Activated naive CD4-positive, alpha-beta T cell treated with Interleukin-2 at 50 U/mL for 16 hours (primary cell): ENCODE data around the gene ROBO2.

ENCODE experiments used
- DNase-seq: peaks from one replicate; pipeline ENCODE4 v3.0.0-alpha.2; 2020

ROBO2 gene

DNA sequence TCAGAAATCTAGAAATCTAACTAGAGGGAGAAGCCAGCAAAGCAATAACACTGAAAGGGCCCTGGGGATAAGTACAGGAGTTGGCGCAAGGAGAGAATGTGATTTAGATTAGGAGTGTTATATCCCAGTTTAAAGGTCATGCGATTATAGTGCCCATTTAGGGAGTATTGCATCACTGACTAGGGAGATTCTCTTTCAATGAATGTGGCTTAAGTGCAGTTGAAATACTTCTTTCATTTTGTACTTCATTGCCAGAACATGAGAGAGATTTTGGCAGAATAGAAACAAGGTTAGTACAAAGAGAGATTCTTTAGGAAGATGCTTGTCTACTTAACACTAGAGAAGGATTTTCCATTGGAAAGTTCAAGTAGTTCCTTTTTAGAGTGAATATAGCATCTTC lies 13.9 kb downstream of the ROBO2 start:
- no peak for DNase-seq

- no peak for DNase-seq
These were observed 16.0 kb downstream of the ROBO2 start for GRCh38 chr3:77055841-77056341.

DNA sequence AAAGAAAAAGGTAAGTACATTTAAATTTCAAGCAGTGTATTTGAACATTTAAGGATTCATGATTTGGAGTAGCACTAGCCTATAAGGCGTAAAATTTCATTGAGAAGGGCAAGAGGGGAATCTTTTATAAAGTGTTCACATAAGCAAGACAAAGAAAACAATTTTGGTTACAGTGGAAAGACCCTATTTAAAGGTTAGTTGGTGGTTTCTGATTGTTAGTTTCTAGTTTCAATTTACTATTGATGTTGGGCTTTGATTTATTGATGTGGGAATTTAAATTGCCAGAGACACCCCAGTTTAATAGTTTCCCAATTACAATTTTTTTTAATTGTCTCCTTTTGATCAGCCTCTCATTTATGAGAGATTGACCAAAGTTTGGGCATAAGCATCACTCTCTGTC lies 19.5 kb downstream of the ROBO2 start:
- DNase-seq, result no peak

- no peak for DNase-seq
These were observed 23.5 kb downstream of the ROBO2 start for GRCh38 chr3:77063423-77063822.

DNA sequence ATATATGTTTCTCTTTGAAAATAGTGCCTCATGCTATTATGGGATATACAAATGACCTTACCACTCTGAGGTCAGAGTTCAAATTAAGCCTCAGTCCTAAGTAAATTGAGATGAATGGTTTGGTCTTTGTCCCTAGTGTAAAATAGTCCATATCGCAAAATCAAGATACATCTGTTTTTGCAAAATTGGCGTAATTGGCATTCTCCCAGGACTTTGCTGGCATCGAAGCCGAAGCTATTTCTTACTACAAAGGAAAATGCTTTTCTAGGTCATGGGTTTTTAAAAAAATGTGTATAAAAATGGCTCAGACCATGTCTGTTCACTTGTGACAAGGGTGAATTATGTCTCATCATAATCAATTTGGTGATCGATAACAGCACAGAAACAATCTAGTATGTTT lies 25.9 kb downstream of the ROBO2 start:
- DNase-seq, result no peak

DNA sequence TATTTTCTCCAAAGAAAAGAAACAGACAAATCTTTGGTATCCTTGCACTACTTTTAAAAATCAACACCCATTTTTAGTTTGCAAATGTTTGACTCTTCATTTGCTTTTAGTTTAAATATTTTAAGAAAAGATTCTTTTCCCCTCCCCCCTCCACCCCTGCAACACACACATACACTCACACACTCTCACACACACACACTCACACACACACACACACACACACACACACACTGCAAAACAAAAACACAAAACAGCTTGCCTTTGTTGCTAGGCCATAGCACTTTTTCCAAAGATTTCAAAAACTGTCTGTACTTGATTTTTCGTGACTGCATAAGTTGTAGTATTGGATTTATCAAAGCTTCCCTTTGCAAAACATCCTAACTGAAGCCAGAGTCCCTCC lies 26.9 kb downstream of the ROBO2 start:
- DNase-seq, result no peak

DNA sequence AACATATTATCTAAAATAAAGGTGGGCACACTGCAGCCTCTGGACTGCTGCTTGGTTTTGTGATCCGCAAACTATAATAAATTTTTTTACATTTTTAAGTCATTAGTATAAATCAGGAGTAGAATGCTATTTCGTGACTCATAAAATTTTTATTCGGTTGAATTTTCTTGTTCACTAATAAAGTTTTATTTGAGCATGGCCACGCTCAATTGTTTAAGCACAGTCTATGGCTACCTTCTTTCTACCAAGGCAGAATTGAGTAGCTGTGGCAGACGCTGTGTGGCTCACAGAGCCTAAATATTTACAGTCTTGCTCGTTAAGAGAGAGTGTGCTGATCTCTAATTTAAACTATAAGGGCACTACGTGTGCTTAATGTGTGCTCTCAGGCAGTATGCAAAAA lies 28.9 kb downstream of the ROBO2 start:
- no peak for DNase-seq

DNA sequence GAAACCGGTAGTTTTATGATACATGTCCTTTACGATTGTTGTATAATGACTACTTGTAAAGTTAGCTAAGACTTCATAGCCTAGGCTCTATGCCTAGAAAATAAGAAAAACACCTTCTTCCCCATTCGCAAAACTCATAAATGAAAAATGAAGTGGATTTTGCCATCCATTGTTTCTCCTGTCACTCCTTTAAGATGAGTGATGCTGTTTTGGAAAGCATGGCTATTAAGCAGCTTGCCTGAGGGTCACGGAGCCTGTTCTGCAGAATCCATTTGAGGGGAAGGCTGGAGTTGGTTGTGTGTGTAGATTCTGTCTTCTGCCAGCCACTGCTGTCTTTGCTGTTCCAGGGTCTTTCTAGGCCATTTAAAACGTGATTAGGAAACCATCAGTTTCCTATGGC lies 31.5 kb downstream of the ROBO2 start:
- DNase-seq, result no peak

DNA sequence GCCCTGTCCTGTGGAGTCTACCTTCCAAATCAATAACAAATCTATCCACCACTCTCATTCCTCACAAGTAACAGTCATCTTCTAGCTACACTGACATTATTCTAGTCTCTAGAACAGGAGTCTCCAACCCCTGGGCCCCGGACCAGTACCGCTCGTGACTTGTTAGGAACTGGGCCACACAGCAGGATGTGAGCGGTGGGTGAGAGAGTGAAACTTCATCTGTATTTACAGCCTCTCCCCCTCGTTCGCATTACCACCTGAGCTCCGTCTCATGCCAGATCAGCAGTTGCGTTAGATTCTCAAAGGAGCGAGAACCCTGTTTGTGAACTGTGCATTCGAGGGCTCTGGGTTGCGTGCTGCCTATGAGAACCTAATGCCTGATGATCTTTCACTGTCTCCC lies 31.9 kb downstream of the ROBO2 start:
- no peak for DNase-seq

DNA sequence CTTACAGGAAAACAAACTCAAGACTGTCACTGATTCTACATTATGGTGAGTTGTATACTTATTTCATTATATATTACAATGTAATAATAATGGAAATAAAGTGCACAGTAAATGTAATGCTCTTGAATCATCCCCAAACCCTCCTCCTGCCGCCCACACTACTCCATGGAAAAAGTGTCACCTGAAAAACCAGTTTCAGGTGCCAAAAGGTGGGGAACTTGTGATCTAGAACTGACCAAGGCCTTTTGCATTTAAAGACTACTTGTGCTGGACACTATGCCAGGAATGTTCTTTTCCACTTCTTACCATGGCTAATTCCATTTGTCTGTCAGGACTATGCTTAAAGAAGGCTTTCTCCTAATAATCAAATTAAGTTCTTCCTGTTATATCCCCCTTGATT lies 32.3 kb downstream of the ROBO2 start:
- no peak for DNase-seq

- DNase-seq, result no peak
These were observed 38.4 kb downstream of the ROBO2 start for GRCh38 chr3:77078279-77078678.

- no peak for DNase-seq
These were observed 40.2 kb downstream of the ROBO2 start for GRCh38 chr3:77079988-77080610.

DNA sequence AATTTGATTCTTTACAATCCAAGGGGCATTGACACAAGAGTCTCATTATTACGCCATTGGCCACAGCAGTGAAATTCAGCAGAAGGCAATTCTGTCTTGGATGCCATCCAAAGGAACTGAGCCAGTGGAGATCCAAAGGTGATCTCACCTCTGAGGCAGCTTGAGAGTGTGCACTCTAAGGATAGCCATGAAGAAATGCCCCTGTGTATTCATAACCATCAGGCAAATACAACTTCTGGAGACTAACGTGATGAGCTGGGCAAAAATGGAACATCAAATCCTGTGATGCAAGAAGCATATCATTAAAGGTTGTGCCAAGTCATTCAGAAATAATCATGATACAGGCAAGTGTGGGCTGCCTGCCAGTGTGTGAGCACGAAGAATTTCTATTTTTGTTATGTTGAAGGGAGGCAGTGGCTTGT lies 41.4 kb downstream of the ROBO2 start:
- no peak for DNase-seq

GRCh38 chr3:77084511-77084910 lies 44.6 kb downstream of the ROBO2 start:
- no peak for DNase-seq

GRCh38 chr3:77086408-77086807 lies 46.5 kb downstream of the ROBO2 start:
- DNase-seq, result no peak

GRCh38 chr3:77091809-77092208 lies 51.9 kb downstream of the ROBO2 start:
- DNase-seq, result no peak

DNA sequence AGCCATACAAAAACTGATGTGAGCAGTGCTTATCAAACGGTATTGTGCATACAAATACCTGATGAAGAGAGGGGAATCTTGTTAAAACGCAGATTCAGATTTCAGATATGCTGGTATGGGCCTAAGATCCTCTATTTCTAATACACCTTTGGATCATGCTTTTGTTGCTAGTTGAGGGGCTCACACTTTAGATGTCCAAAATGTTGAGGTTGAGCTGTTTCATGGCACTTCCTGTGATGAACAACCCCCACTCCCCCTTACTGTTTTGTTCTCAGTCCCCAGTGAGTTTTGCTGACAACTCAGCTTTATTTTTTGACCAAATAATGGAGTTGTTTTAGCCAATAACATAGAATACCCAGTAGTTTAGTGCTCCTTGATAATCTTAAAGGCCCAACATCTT lies 53.2 kb downstream of the ROBO2 start:
- no peak for DNase-seq

GRCh38 chr3:77096145-77096544 lies 56.2 kb downstream of the ROBO2 start:
- no peak for DNase-seq

- DNase-seq, result no peak
These were observed 57.3 kb downstream of the ROBO2 start for GRCh38 chr3:77096966-77097890.

- DNase-seq, result no peak
These were observed 63.3 kb downstream of the ROBO2 start for GRCh38 chr3:77102951-77103769.

DNA sequence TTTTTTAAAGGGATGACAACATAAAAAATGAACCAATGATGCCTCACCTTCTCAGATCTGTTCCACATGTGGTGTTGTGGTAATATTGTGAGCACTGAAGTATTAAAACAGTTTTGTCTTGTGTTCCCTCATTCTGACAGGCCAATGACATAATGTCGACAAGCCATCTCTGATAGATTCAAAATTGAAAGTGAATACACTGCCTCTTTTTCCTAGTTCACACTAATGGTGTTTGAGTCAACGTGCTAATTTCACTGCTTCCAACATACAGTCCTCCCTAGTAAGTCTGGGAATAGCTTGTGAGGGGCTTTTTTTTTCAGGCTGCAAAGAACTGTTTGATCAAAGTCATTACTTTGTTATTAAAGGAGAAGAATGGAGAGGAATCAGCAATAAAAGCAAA lies 82.8 kb downstream of the ROBO2 start:
- no peak for DNase-seq

DNA sequence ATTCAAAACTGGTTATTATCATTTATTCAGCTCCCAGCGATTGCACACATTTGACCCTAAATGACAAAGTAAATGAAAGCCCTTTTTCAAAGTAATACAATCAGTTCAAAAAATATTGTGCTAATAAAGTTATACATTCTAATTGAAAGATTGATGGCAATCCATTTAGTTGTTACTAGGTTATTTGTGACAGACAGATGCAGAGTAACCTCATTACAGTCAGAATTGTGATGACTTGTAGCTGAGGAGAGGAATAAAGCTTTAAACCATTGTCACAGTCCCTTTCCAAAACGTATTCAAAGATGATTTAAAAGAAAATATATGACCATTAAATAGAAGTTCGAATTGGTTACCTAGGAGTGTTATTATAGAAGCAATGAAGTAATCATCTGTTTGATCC lies 86.1 kb downstream of the ROBO2 start:
- no peak for DNase-seq

DNA sequence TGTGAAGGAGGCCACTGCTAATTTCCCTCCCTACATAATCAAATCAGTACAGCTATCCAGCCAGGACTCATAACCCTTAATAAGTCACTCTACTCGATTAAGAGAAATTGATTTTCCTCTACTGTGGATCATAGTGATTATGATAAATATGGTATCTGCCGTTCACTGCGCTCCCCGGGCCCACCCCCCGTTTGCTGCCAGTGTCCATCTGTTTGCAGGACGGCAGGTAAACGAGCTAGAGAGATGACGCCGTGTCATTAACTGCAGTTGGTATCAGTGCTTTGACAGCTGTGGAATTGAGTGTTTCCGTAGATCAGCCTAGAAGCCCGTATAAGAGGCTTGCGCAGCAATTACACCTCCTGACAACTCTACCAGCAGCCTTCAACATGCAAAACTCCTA lies 94.9 kb downstream of the ROBO2 start:
- DNase-seq, result no peak

- no peak for DNase-seq
These were observed 97.7 kb downstream of the ROBO2 start for GRCh38 chr3:77137559-77137958.
